ENCODE measurements around the gene ATP2C2. TPM values are rescaled to one million over a fixed set of nuclear protein-coding genes. Genes with fewer than 3 reads are reported as not detected.
"Not testable (repeated sequence)": the region's sequence is repeated elsewhere in the genome, so short reads cannot be mapped to it uniquely, and the experiment has no call there.

ATP2C2 gene
- total RNA-seq, 1 donor from 2014 or later = not detected

- H3K27ac Mint-ChIP-seq = no peak overlapping the region
These were observed 43.4 kb downstream of the ATP2C2 start for GRCh38 chr16:84411768-84412167.

DNA sequence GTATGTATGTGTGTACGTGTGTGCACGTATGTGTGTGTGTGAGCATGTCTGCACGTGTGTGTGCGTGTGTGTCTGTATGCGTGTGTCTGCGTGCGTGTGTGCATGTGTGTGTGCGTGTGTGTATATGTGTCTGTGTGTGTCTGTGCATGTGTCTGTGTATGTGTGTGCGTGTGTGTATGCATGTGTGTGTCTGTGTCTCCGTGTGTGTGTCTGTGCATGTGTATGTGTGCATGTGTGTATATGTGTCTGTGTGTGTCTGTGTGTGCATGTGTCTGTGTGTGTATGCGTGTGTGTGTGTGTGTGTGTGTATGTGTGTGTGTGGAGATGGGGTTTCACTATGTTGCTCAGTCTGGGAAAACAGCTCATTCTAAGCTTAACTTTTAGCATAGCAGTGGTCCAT lies 43.9 kb downstream of the ATP2C2 start:
- peaks cover 2% of the 10 kb centered on the region for H3K4me1 Mint-ChIP-seq (ENCODE audit: low read depth)
- peaks cover 2% of the 10 kb centered on the region for H3K27me3 Mint-ChIP-seq (ENCODE audit: low read depth)
- no peak overlapping the region for H3K4me3 Mint-ChIP-seq (ENCODE audit: low read depth)
- no peak for DNase-seq (ENCODE audit: low spot score)
- no peak overlapping the region for H3K27ac Mint-ChIP-seq
- intact Hi-C loops (cut with micrococcal nuclease) = no loop called here
- H3K36me3 Mint-ChIP-seq (ENCODE audit: low read depth) = no peaks in the 10 kb centered on the region
- no peaks in the 10 kb centered on the region for H3K9me3 Mint-ChIP-seq

More at GRCh38 chr16:84411768-84412167, 43.4 kb downstream of the ATP2C2 start:
- peaks cover 4% of the 10 kb centered on the region for H3K27me3 Mint-ChIP-seq (ENCODE audit: low read depth)
- no peak overlapping the region for H3K4me3 Mint-ChIP-seq (ENCODE audit: low read depth)
- H3K36me3 Mint-ChIP-seq (ENCODE audit: low read depth) = no peaks in the 10 kb centered on the region
- H3K9me3 Mint-ChIP-seq = no peaks in the 10 kb centered on the region
- no peak for DNase-seq (ENCODE audit: low spot score)
- peaks cover 2% of the 10 kb centered on the region for H3K4me1 Mint-ChIP-seq (ENCODE audit: low read depth)
- intact Hi-C loops (cut with micrococcal nuclease) = no loop called here

DNA sequence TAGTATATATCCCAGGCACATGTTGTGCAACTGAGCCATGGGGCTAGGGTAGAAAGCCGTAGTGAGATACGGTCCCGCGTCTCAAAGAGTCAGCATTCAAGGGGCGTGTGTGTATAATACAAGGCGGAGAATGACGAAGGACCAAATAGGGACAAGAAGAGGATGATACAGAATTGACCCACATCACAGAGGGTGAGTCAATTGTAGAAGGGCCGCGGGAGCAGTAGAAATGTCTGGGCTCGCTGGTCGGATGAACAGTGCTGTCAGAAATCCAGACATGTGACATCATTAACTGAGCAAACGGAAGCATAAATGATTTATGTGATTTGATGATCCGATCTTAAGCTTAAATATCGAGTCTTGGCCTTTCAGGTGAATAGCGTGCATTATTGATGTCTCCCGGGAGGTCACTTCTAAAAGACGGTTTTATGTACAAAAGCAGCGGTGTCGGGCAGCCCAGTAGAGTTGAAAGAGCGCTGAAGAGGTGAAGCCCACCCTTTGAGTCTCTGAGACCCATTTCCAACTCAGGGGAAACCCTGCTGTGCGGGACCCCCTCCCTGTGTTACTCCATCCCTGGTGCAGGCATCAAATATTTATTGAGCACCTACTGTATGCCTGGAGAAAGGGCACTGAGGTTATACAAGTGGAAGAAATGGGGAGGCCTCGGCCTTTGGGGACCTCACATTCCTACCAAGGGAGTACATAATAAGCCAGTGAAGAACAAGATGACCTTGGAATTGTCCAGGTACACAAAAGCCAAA lies 45.1 kb downstream of the ATP2C2 start:
- intact Hi-C loops (cut with micrococcal nuclease) = no loop called here
- Mint-ChIP-seq H3K9me3 (no peaks in the 10 kb centered on the region), H3K27ac (no peak overlapping the region), H3K4me3 (ENCODE audit: low read depth) (no peak overlapping the region), H3K4me1 (ENCODE audit: low read depth) (peaks cover 2% of the 10 kb centered on the region), H3K36me3 (ENCODE audit: low read depth) (no peaks in the 10 kb centered on the region), H3K27me3 (ENCODE audit: low read depth) (peaks cover 2% of the 10 kb centered on the region)
- DNase-seq (ENCODE audit: low spot score) = no peak

- intact Hi-C loops (cut with micrococcal nuclease) = no loop called here
- no peak overlapping the region for H3K27ac Mint-ChIP-seq
These were observed 46.5 kb downstream of the ATP2C2 start for GRCh38 chr16:84414789-84415326.

GRCh38 chr16:84416407-84417321 lies 48.3 kb downstream of the ATP2C2 start:
- no peak for DNase-seq (ENCODE audit: low spot score)
- intact Hi-C loops (cut with micrococcal nuclease) = no loop called here
- Mint-ChIP-seq H3K4me3 (ENCODE audit: low read depth) (no peak overlapping the region), H3K27ac (no peak overlapping the region), H3K4me1 (ENCODE audit: low read depth) (peaks cover 4% of the 10 kb centered on the region), H3K36me3 (ENCODE audit: low read depth) (no peaks in the 10 kb centered on the region), H3K27me3 (ENCODE audit: low read depth) (peaks cover 2% of the 10 kb centered on the region), H3K9me3 (no peaks in the 10 kb centered on the region)

More at GRCh38 chr16:84414789-84415326, 46.5 kb downstream of the ATP2C2 start:
- DNase-seq (ENCODE audit: low spot score) = no peak
- Mint-ChIP-seq H3K27me3 (ENCODE audit: low read depth) (peaks cover 2% of the 10 kb centered on the region), H3K4me3 (ENCODE audit: low read depth) (no peak overlapping the region), H3K9me3 (no peaks in the 10 kb centered on the region), H3K4me1 (ENCODE audit: low read depth) (no peaks in the 10 kb centered on the region), H3K36me3 (ENCODE audit: low read depth) (no peaks in the 10 kb centered on the region)

GRCh38 chr16:84418056-84418849 lies 49.9 kb downstream of the ATP2C2 start:
- no peaks in the 10 kb centered on the region for H3K36me3 Mint-ChIP-seq (ENCODE audit: low read depth)
- peaks cover 4% of the 10 kb centered on the region for H3K4me1 Mint-ChIP-seq (ENCODE audit: low read depth)
- peaks cover 2% of the 10 kb centered on the region for H3K27me3 Mint-ChIP-seq (ENCODE audit: low read depth)
- DNase-seq (ENCODE audit: low spot score) = no peak
- no peak overlapping the region for H3K27ac Mint-ChIP-seq
- intact Hi-C loops (cut with micrococcal nuclease) = no loop called here
- no peak overlapping the region for H3K4me3 Mint-ChIP-seq (ENCODE audit: low read depth)
- H3K9me3 Mint-ChIP-seq = no peaks in the 10 kb centered on the region

DNA sequence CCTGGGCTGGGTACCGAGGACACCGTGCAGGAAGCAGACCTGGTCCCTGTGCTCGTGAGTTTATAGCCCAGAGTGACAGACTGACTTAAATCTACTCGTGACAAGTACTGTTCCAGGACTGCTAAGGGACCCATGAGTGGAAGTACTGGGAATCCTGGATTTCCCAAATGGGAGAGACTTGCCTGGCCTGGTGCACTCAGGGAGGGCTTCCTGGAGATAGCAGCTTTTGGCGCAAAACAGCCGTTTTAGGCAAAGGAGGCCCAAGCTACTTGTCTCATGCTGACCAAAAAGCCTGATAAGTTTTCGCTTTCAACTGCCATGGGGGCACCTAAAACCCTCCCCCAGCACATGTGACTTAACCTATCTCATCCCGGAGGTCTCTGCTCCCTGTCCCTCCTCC lies 51.4 kb downstream of the ATP2C2 start:
- H3K4me1 Mint-ChIP-seq (ENCODE audit: low read depth) = peaks cover 4% of the 10 kb centered on the region
- no peak for DNase-seq (ENCODE audit: low spot score)
- H3K4me3 Mint-ChIP-seq (ENCODE audit: low read depth) = no peak overlapping the region
- no peaks in the 10 kb centered on the region for H3K36me3 Mint-ChIP-seq (ENCODE audit: low read depth)
- intact Hi-C loops (cut with micrococcal nuclease) = no loop called here
- H3K27ac Mint-ChIP-seq = no peak overlapping the region
- H3K27me3 Mint-ChIP-seq (ENCODE audit: low read depth) = peaks cover 2% of the 10 kb centered on the region
- H3K9me3 Mint-ChIP-seq = no peaks in the 10 kb centered on the region

DNA sequence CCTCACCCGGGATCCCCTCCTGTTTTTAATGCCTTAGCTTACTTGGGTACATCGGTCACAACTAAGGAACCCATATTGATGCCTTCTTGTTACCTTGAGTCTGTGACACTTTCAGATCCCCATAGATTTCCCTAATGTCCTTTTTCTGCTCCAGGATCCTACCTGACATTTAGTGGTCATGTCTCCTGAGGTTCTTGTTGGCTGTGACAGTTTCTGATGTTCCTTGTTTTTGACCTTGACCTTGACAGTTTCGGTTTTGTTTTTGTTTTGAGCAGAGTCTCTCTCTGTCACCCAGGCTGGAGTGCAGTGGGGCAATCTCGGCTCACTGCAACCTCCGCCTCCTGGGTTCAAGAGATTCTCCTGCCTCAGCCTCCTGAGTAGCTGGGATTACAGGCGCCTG lies 52.2 kb downstream of the ATP2C2 start:
- H3K36me3 Mint-ChIP-seq (ENCODE audit: low read depth); intact Hi-C loops (cut with micrococcal nuclease); H3K4me1 Mint-ChIP-seq (ENCODE audit: low read depth); H3K4me3 Mint-ChIP-seq (ENCODE audit: low read depth); H3K27me3 Mint-ChIP-seq (ENCODE audit: low read depth); H3K27ac Mint-ChIP-seq; DNase-seq (ENCODE audit: low spot score); H3K9me3 Mint-ChIP-seq: not testable (repeated sequence)

DNA sequence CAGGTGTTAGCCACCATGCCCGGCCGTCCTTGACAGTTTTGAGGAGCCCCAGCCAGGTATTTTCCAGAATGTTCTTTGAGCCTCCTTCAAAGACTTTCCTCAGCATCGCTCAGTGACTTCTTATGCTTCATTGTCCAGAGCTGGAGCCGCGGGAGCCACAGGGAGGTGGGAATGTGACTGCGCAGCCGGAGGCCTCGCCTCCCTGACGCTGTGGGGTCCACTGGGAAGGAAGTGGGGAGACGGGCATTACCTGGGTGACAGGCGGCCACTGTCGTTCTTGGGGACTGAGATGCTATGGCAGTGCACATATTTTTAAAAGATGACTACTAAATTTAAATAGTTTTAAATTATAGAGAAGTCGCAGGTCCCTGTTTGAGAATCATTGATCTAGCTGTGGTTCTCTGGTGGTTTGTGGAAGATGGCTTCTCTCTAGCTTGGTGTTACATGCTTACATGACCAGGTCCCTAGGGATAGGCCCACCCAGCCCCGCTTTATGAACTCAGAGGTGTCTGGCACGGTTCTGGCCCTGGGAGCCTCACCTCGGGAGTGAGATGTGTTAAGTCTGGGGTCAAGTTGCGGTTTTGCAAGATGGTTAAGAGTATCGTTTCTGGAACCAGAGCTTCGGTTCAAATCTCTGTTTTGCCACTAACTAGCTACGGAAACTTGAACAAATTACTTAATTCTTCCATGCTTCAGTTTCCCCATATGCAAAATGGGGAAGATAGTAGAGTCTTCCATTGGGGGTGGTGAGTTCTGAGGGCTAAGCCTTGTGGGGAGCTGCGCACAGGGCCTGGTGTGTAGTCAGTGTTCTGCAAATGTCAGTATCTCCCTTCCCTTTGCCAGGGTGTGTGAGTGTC lies 53.0 kb downstream of the ATP2C2 start:
- intact Hi-C loops (cut with micrococcal nuclease) = no loop called here
- H3K9me3 Mint-ChIP-seq = no peaks in the 10 kb centered on the region
- H3K4me1 Mint-ChIP-seq (ENCODE audit: low read depth) = peaks cover 4% of the 10 kb centered on the region
- no peaks in the 10 kb centered on the region for H3K27me3 Mint-ChIP-seq (ENCODE audit: low read depth)
- DNase-seq (ENCODE audit: low spot score) = no peak
- H3K36me3 Mint-ChIP-seq (ENCODE audit: low read depth) = no peaks in the 10 kb centered on the region
- H3K27ac Mint-ChIP-seq = no peak overlapping the region
- no peak overlapping the region for H3K4me3 Mint-ChIP-seq (ENCODE audit: low read depth)

- Mint-ChIP-seq H3K4me3 (ENCODE audit: low read depth) (no peak overlapping the region), H3K4me1 (ENCODE audit: low read depth) (peaks cover 4% of the 10 kb centered on the region), H3K36me3 (ENCODE audit: low read depth) (no peaks in the 10 kb centered on the region), H3K9me3 (no peaks in the 10 kb centered on the region), H3K27ac (no peak overlapping the region), H3K27me3 (ENCODE audit: low read depth) (no peaks in the 10 kb centered on the region)
- no peak for DNase-seq (ENCODE audit: low spot score)
- intact Hi-C loops (cut with micrococcal nuclease) = no loop called here
These were observed 53.5 kb downstream of the ATP2C2 start for GRCh38 chr16:84421938-84422220.

- intact Hi-C loops (cut with micrococcal nuclease) = no loop called here
- Mint-ChIP-seq H3K4me1 (ENCODE audit: low read depth) (peaks cover 4% of the 10 kb centered on the region), H3K4me3 (ENCODE audit: low read depth) (no peak overlapping the region), H3K27me3 (ENCODE audit: low read depth) (no peaks in the 10 kb centered on the region), H3K36me3 (ENCODE audit: low read depth) (no peaks in the 10 kb centered on the region), H3K9me3 (no peaks in the 10 kb centered on the region), H3K27ac (no peak overlapping the region)
- DNase-seq (ENCODE audit: low spot score) = no peak
These were observed 55.1 kb downstream of the ATP2C2 start for GRCh38 chr16:84423416-84423837.

DNA sequence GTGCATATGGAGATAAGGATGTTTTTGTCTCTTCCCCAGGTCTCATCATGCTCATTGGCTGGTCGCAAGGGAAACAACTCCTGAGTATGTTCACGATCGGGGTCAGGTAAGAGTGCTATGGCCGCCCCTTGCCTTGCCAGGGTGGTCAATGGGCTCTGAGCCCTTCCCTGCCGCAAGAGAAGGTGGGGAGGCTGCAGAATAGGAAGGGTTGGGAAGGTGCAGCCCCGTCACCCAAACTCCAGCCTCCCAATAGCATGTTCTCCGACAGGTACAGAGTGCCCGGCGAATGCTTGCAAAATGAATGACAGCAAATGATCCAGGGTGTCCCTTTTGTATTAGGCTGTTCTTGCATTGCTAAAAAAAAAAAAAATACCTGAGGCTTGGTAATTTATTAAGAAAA lies 57.4 kb downstream of the ATP2C2 start:
- Mint-ChIP-seq H3K36me3 (ENCODE audit: low read depth) (no peaks in the 10 kb centered on the region), H3K4me1 (ENCODE audit: low read depth) (no peaks in the 10 kb centered on the region)

More for the DNA sequence above, 57.4 kb downstream of the ATP2C2 start:
- DNase-seq (ENCODE audit: low spot score) = no peak
- H3K9me3 Mint-ChIP-seq = no peaks in the 10 kb centered on the region
- H3K27me3 Mint-ChIP-seq (ENCODE audit: low read depth) = no peaks in the 10 kb centered on the region
- H3K27ac Mint-ChIP-seq = no peak overlapping the region
- intact Hi-C loops (cut with micrococcal nuclease) = no loop called here
- no peak overlapping the region for H3K4me3 Mint-ChIP-seq (ENCODE audit: low read depth)
